Measurements from ENCODE around the gene KCNQ1OT1. TPM values are rescaled to one million over a fixed set of nuclear protein-coding genes. Genes with fewer than 3 reads are reported as not detected.

KCNQ1OT1 gene
- total RNA-seq, 1 donor from 2014 or later = 2.3 TPM

- H3K27ac ChIP-seq = no peak overlapping the region
- no peak for TF ChIP-seq CTCF (IDR thresholded peaks at IDR 0.05)
- TF ChIP-seq EZH2 (IDR thresholded peaks at IDR 0.05) = no peak
- no peak for TF ChIP-seq EZH2phosphoT487 (IDR thresholded peaks at IDR 0.05)
- peaks cover 54% of the 10 kb centered on the region for H3K4me1 Mint-ChIP-seq
- no peak overlapping the region for H3K9ac ChIP-seq
- H2AFZ ChIP-seq (replicated peaks) = no peak overlapping the region
- H3K36me3 Mint-ChIP-seq = no peaks in the 10 kb centered on the region
- peaks cover 13% of the 10 kb centered on the region for H3F3A ChIP-seq (ENCODE audit: low read depth)
- H3K4me3 ChIP-seq = no peak overlapping the region
- H4K20me1 ChIP-seq (ENCODE audit: low read depth) = no peaks in the 10 kb centered on the region
- no peaks in the 10 kb centered on the region for H3K9me3 ChIP-seq (ENCODE audit: low read depth)
- H3K27me3 ChIP-seq = peaks cover 68% of the 10 kb centered on the region
- H3K9me3 Mint-ChIP-seq = peaks cover 5% of the 10 kb centered on the region
- H3K27me3 Mint-ChIP-seq (ENCODE audit: insufficient read depth, low read depth) = peaks cover 28% of the 10 kb centered on the region
- no peak for DNase-seq (ENCODE audit: low spot score)
- H3K79me2 ChIP-seq (ENCODE audit: low read depth) = peaks cover 3% of the 10 kb centered on the region
- H3K4me3 Mint-ChIP-seq = peak overlapping the region; percentile 44
- H3K4me1 ChIP-seq = peaks cover 20% of the 10 kb centered on the region
- no peak overlapping the region for H3K4me2 ChIP-seq
- H3K27ac Mint-ChIP-seq = peak overlapping the region; percentile 19
- H3K36me3 ChIP-seq = no peaks in the 10 kb centered on the region
Measured at GRCh38 chr11:2704356-2704755, 4.6 kb upstream of the KCNQ1OT1 start.

GRCh38 chr11:2703363-2704141 is 3.8 kb upstream of the KCNQ1OT1 start:
- peak overlapping the region; percentile 44 for H3K4me3 Mint-ChIP-seq
- H3K36me3 Mint-ChIP-seq = peaks cover 2% of the 10 kb centered on the region
- H3K4me3 ChIP-seq = no peak overlapping the region

GRCh38 chr11:2702771-2703362 is 3.1 kb upstream of the KCNQ1OT1 start:
- peaks cover 18% of the 10 kb centered on the region for H3K79me2 ChIP-seq (ENCODE audit: low read depth)
- peaks cover 14% of the 10 kb centered on the region for H4K20me1 ChIP-seq (ENCODE audit: low read depth)
- H3K4me3 ChIP-seq = no peak overlapping the region
- H3K27ac Mint-ChIP-seq = no peak overlapping the region
- no peak for TF ChIP-seq EZH2phosphoT487 (IDR thresholded peaks at IDR 0.05)
- no peak for TF ChIP-seq CTCF (IDR thresholded peaks at IDR 0.05)
- TF ChIP-seq EZH2 (IDR thresholded peaks at IDR 0.05) = no peak
- H3K9ac ChIP-seq = no peak overlapping the region
- peaks cover 28% of the 10 kb centered on the region for H3K27me3 Mint-ChIP-seq (ENCODE audit: insufficient read depth, low read depth)
- H3K4me1 Mint-ChIP-seq = peaks cover 49% of the 10 kb centered on the region
- no peak for DNase-seq (ENCODE audit: low spot score)
- peaks cover 2% of the 10 kb centered on the region for H3K36me3 Mint-ChIP-seq
- H3K9me3 ChIP-seq (ENCODE audit: low read depth) = no peaks in the 10 kb centered on the region
- H3K9me3 Mint-ChIP-seq = peaks cover 15% of the 10 kb centered on the region
- H3K4me2 ChIP-seq = peak overlapping the region; percentile 50
- H3K27ac ChIP-seq = no peak overlapping the region
- H3K4me1 ChIP-seq = peaks cover 21% of the 10 kb centered on the region
- H2AFZ ChIP-seq (replicated peaks) = no peak overlapping the region
- H3K27me3 ChIP-seq = peaks cover 69% of the 10 kb centered on the region
- peak overlapping the region; percentile 53 for H3K4me3 Mint-ChIP-seq
- H3F3A ChIP-seq (ENCODE audit: low read depth) = peaks cover 13% of the 10 kb centered on the region
- H3K36me3 ChIP-seq = no peaks in the 10 kb centered on the region

More at GRCh38 chr11:2703363-2704141, 3.8 kb upstream of the KCNQ1OT1 start:
- H3K9me3 ChIP-seq (ENCODE audit: low read depth) = no peaks in the 10 kb centered on the region
- H3F3A ChIP-seq (ENCODE audit: low read depth) = peaks cover 13% of the 10 kb centered on the region
- TF ChIP-seq EZH2phosphoT487 (IDR thresholded peaks at IDR 0.05) (no peak), CTCF (IDR thresholded peaks at IDR 0.05) (no peak), EZH2 (IDR thresholded peaks at IDR 0.05) (no peak)
- H3K9ac ChIP-seq = no peak overlapping the region
- DNase-seq (ENCODE audit: low spot score) = peak; percentile 69
- H3K27me3 ChIP-seq = peaks cover 69% of the 10 kb centered on the region
- Mint-ChIP-seq H3K27me3 (ENCODE audit: insufficient read depth, low read depth) (peaks cover 29% of the 10 kb centered on the region), H3K4me1 (peaks cover 49% of the 10 kb centered on the region), H3K9me3 (peaks cover 11% of the 10 kb centered on the region), H3K27ac (peak overlapping the region; percentile 19)
- H3K79me2 ChIP-seq (ENCODE audit: low read depth) = peaks cover 11% of the 10 kb centered on the region
- H3K4me2 ChIP-seq = peak overlapping the region; percentile 50
- no peak overlapping the region for H3K27ac ChIP-seq
- peaks cover 7% of the 10 kb centered on the region for H4K20me1 ChIP-seq (ENCODE audit: low read depth)
- no peaks in the 10 kb centered on the region for H3K36me3 ChIP-seq
- H2AFZ ChIP-seq (replicated peaks) = peak overlapping the region; percentile 36
- H3K4me1 ChIP-seq = peaks cover 20% of the 10 kb centered on the region
